Kidney (tissue), 14 donors: Measurements from ENCODE around the gene AEBP2. TPM values are rescaled to one million over a fixed set of nuclear protein-coding genes. Genes with fewer than 3 reads are reported as not detected.

ENCODE experiments used
- DNase-seq, 5 donors: peaks; one replicate each; pipeline ENCODE4 v3.0.0-alpha.2; 2013 to 2020
- FAIRE-seq: peaks from 2 replicates; lab custom pipeline; 2012; peaks lifted over from hg19 to GRCh38; lab: Jason Lieb, UNC
- H3K27ac ChIP-seq, 2 donors: one replicate each; pipeline ENCODE4 v1.7.0; 2013; ENCODE audit warnings: low read depth in 2 of 2, low read length in 2 of 2, inconsistent platforms in 1 of 2
- H3K27me3 ChIP-seq: one replicate; pipeline ENCODE4 v1.7.1; 2013; ENCODE audit warnings: low read length, inconsistent platforms; ENCODE audit not compliant: control insufficient read depth, insufficient read depth
- H3K36me3 ChIP-seq, 3 donors: one replicate each; pipeline versions ENCODE4 v1.7.0 to v1.7.1; 2013; ENCODE audit warnings: low read length in 3 of 3, control low read depth in 1 of 3, inconsistent platforms in 1 of 3; ENCODE audit not compliant: insufficient read depth in 3 of 3, control insufficient read depth in 2 of 3
- H3K4me1 ChIP-seq, 3 donors: one replicate each; pipeline versions ENCODE4 v1.7.0 to v1.7.1; 2013; ENCODE audit warnings: low read length in 3 of 3, inconsistent platforms in 1 of 3, low read depth in 1 of 3; ENCODE audit not compliant: control insufficient read depth in 2 of 3, insufficient read depth in 2 of 3
- H3K4me3 ChIP-seq, 3 donors: one replicate each; pipeline versions ENCODE4 v1.7.0 to v1.8.1; 2013; ENCODE audit warnings: low read length in 3 of 3, control low read depth in 1 of 3, inconsistent platforms in 1 of 3
- H3K9ac ChIP-seq, 3 donors: one replicate each; pipeline versions ENCODE4 v1.7.0 to v1.7.1; 2013; ENCODE audit warnings: low read length in 3 of 3, control low read depth in 1 of 3, inconsistent platforms in 1 of 3
- H3K9me3 ChIP-seq, 3 donors: one replicate each; pipeline versions ENCODE4 v1.7.0 to v1.7.1; 2013; ENCODE audit warnings: low read length in 3 of 3, control low read depth in 1 of 3, inconsistent platforms in 1 of 3; ENCODE audit not compliant: control insufficient read depth in 2 of 3, insufficient read depth in 1 of 3
- intact Hi-C: fragments of 100-400 bp; cut with DNase I; formaldehyde crosslinking; loops from one replicate; pipeline ENCODE4 v1.11.1; 2022
- polyA plus RNA-seq: library from polyadenylated mRNA; stranded (reverse); fragments of 350-450 nt; fragmentation: Illumina TruSeq; extraction: RNeasy Lipid Tissue Mini Kit (QIAGEN cat#74804); gene quantifications from one replicate; pipeline ENCODE4 v1.2.3, GENCODE V29; 2014; ENCODE audit warnings: low read depth, low replicate concordance; ENCODE audit not compliant: insufficient read depth
- total RNA-seq: library from RNA; stranded (reverse); fragmentation: NEBNext Ultra II Directional; extraction: Animal tissue kit (Norgen Biotek cat#: 25700); gene quantifications from one replicate; pipeline ENCODE4 v1.2.1, GENCODE V29; 2021
- TF ChIP-seq, protein P1 (sequence below): IDR thresholded peaks from 3 replicates; pipeline ENCODE4 v1.5.1; 2012; ENCODE audit warnings: mild to moderate bottlenecking, moderate library complexity, borderline replicate concordance; ENCODE audit not compliant: insufficient read depth; ENCODE audit errors: extremely low read depth
- donor health status: control.
- donor health status: control.
- donor health status: control.
- donor health status: control.
- donor health status: control.
- donor health status: DM: yes; HTN: yes; CAD: no.
- donor health status: Normal renal cell carcinoma (clear cell type).

The AEBP2 gene
- total and polyA plus RNA-seq, 2 donors from 2014 or later: 12.0 to 46.4 TPM

DNA sequence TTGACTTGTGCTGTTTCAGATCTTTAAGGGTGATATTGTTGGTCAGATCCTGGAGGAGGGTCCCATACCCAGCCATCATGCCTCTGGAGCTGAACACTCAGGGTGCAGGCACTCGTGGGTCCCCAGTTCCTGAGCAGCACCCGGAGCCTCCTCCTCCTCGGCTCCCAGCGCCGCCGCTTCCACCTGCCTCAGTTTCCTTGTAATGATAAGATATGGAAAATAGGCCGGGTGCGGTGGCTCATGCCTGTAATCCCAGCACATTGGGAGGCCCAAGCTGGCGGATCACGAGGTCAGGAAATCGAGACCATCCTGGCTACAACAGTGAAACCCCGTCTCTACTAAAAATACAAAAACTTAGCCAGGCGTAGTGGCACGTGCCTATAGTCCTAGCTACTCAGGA, 20.2 kb upstream of the AEBP2 start:
- Histone ChIP-seq H3K27ac (no peak overlapping the region), H3K4me3 (no peak overlapping the region), H3K4me1 (no peaks in the 10 kb centered on the region), H3K27me3 (no peaks in the 10 kb centered on the region), H3K36me3 (no peaks in the 10 kb centered on the region), H3K9ac (no peak overlapping the region), H3K9me3 (no peaks in the 10 kb centered on the region)
- DNase-seq (no peak), FAIRE-seq (no peak)
- intact Hi-C loops: no loop called here
- TF ChIP-seq, protein P1, sequence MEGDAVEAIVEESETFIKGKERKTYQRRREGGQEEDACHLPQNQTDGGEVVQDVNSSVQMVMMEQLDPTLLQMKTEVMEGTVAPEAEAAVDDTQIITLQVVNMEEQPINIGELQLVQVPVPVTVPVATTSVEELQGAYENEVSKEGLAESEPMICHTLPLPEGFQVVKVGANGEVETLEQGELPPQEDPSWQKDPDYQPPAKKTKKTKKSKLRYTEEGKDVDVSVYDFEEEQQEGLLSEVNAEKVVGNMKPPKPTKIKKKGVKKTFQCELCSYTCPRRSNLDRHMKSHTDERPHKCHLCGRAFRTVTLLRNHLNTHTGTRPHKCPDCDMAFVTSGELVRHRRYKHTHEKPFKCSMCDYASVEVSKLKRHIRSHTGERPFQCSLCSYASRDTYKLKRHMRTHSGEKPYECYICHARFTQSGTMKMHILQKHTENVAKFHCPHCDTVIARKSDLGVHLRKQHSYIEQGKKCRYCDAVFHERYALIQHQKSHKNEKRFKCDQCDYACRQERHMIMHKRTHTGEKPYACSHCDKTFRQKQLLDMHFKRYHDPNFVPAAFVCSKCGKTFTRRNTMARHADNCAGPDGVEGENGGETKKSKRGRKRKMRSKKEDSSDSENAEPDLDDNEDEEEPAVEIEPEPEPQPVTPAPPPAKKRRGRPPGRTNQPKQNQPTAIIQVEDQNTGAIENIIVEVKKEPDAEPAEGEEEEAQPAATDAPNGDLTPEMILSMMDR: no peak

DNA sequence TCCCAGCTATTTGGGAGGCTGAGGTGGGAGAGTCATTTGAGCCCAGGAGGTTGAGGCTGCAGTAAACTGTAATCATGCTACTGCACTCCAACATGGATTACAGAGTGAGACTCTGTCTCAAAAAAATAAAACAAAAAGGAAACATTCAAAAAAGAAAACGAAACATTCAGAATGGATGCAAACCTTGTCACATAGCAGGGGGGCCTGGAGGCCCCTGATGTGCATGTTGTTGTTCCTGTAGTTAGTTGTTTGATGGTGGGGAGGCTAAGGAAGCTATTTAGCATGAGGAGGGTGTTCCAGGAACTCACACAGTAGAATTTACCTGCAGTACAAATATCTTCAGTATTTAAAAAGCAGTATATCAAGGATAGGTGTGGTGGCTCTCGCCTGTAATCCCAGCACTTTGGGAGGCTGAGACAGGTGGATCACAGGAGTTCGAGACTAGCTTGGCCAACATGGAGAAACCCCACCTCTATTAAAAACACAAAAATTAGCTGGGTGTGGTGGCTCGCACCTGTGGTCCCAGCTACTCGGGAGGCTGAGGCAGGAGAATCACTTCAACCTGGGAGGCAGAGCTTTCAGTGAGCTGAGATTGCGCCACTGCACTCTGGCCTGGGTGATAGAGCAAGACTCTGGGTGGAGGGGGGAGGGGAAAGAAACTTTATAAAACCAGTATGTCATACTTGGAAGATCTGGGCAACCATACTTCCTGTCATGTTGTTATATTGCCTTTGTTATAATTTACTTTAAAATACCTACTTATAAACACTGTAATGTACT, 17.6 kb upstream of the AEBP2 start:
- Histone ChIP-seq H3K9ac (no peak overlapping the region), H3K27me3 (no peaks in the 10 kb centered on the region), H3K9me3 (no peaks in the 10 kb centered on the region), H3K4me3 (no peak overlapping the region), H3K4me1 (no peaks in the 10 kb centered on the region), H3K27ac (no peak overlapping the region), H3K36me3 (no peaks in the 10 kb centered on the region)
- TF ChIP-seq, protein P1: no peak
- DNase-seq (no peak), FAIRE-seq (no peak)
- intact Hi-C loops: no loop called here

DNA sequence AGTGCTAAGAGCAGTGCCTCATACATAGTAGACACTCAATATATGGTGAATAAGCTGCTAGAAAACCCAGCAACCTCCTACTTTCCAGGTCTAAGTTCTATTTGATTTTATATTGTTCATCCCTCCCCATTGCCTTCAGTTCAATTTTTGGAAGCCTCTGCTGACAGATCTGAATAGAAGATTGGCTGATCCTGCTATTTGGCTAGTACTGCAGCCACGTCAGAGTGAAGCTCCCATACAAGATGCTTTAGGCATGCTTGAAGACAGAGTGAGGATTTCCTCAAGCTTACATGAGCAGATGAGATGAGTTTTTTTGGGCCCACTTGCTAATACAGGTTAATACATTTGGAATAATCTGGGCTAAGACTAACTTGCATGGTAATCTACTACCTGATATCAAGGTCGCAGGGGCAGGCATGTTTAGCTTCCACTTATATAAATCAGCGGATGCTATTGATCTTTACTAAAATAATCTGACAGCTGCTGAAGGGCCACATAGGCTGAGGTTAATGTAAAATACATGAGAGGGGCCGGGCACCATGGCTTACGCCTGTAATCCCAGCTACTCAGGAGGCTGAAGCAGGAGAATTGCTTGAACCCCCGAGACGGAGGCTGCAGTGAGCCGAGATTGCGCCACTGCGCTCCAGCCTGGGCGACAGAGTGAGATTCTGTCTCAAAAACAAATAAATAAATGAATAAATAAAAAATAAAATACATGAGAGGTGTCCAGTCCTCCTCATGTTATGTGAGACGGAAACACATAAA, 15.9 kb upstream of the AEBP2 start:
- H3K9me3 ChIP-seq: no peaks in the 10 kb centered on the region
- intact Hi-C loops: no loop called here
- no peak for DNase-seq
- no peak for FAIRE-seq
- H3K4me3 ChIP-seq: no peak overlapping the region
- no peak overlapping the region for H3K27ac ChIP-seq
- H3K4me1 ChIP-seq: no peaks in the 10 kb centered on the region
- H3K36me3 ChIP-seq: no peaks in the 10 kb centered on the region
- H3K27me3 ChIP-seq: no peaks in the 10 kb centered on the region
- H3K9ac ChIP-seq: no peak overlapping the region
- TF ChIP-seq, protein P1: no peak
